Parathyroid adenoma (tissue), 2 donors: Measurements from ENCODE around the gene PRDX6.

ENCODE experiments used
- H2AFZ ChIP-seq: fragments of 300-600 bp; sonication (generic); one replicate; pipeline ENCODE4 v1.7.0; 2017; ENCODE audit warnings: antibody characterized with exemption, mild to moderate bottlenecking
- H3K27ac ChIP-seq: fragments of 300-600 bp; sonication (generic); one replicate; pipeline ENCODE4 v1.7.0; 2017
- H3K27me3 ChIP-seq: fragments of 300-600 bp; sonication (generic); one replicate; pipeline ENCODE4 v1.7.0; 2017; ENCODE audit warnings: low read length; ENCODE audit not compliant: control insufficient read depth, insufficient read depth
- H3K36me3 ChIP-seq: fragments of 300-600 bp; sonication (generic); one replicate; pipeline ENCODE4 v1.7.0; 2017; ENCODE audit warnings: low read length; ENCODE audit not compliant: control insufficient read depth, insufficient read depth
- H3K4me1 ChIP-seq: fragments of 300-600 bp; sonication (generic); one replicate; pipeline ENCODE4 v1.7.0; 2017; ENCODE audit warnings: control low read depth
- H3K4me2 ChIP-seq: fragments of 300-600 bp; sonication (generic); one replicate; pipeline ENCODE4 v1.7.0; 2017; ENCODE audit warnings: low read length
- H3K4me3 ChIP-seq: fragments of 300-600 bp; sonication (generic); one replicate; pipeline ENCODE4 v1.7.0; 2017; ENCODE audit warnings: low read depth, low read length
- H3K79me2 ChIP-seq: fragments of 300-600 bp; sonication (generic); one replicate; pipeline ENCODE4 v1.7.0; 2017; ENCODE audit warnings: control low read depth
- H3K9ac ChIP-seq: fragments of 300-600 bp; sonication (generic); one replicate; pipeline ENCODE4 v1.7.0; 2017; ENCODE audit warnings: mild to moderate bottlenecking
- H3K9me3 ChIP-seq: fragments of 300-600 bp; sonication (generic); one replicate; pipeline ENCODE4 v1.7.0; 2017; ENCODE audit warnings: low read length; ENCODE audit not compliant: control insufficient read depth
- TF ChIP-seq, protein P1 (sequence below): fragments of 300-600 bp; sonication (generic); IDR thresholded peaks from one replicate; pipeline ENCODE4 v1.7.0; 2017; ENCODE audit warnings: antibody characterized with exemption, mild to moderate bottlenecking
- donor health status: primary hyperparathyroidism.

The PRDX6 gene

GRCh38 chr1:173479649-173480048, 2.5 kb downstream of the PRDX6 start:
- no peak overlapping the region for H3K4me3 ChIP-seq
- H3K79me2 ChIP-seq: peaks cover 7% of the 10 kb centered on the region
- TF ChIP-seq, protein P1, sequence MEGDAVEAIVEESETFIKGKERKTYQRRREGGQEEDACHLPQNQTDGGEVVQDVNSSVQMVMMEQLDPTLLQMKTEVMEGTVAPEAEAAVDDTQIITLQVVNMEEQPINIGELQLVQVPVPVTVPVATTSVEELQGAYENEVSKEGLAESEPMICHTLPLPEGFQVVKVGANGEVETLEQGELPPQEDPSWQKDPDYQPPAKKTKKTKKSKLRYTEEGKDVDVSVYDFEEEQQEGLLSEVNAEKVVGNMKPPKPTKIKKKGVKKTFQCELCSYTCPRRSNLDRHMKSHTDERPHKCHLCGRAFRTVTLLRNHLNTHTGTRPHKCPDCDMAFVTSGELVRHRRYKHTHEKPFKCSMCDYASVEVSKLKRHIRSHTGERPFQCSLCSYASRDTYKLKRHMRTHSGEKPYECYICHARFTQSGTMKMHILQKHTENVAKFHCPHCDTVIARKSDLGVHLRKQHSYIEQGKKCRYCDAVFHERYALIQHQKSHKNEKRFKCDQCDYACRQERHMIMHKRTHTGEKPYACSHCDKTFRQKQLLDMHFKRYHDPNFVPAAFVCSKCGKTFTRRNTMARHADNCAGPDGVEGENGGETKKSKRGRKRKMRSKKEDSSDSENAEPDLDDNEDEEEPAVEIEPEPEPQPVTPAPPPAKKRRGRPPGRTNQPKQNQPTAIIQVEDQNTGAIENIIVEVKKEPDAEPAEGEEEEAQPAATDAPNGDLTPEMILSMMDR: no peak
- no peaks in the 10 kb centered on the region for H3K36me3 ChIP-seq
- peak overlapping the region; percentile 13 for H3K4me2 ChIP-seq
- no peaks in the 10 kb centered on the region for H3K4me1 ChIP-seq
- H3K27me3 ChIP-seq: no peaks in the 10 kb centered on the region
- H2AFZ ChIP-seq: no peak overlapping the region
- no peak overlapping the region for H3K27ac ChIP-seq
- H3K9me3 ChIP-seq: no peaks in the 10 kb centered on the region
- H3K9ac ChIP-seq: no peak overlapping the region

GRCh38 chr1:173481195-173481772, 4.1 kb downstream of the PRDX6 start:
- no peaks in the 10 kb centered on the region for H3K9me3 ChIP-seq
- no peak overlapping the region for H2AFZ ChIP-seq
- no peaks in the 10 kb centered on the region for H3K4me1 ChIP-seq
- no peak overlapping the region for H3K27ac ChIP-seq
- no peak overlapping the region for H3K4me3 ChIP-seq
- no peak overlapping the region for H3K4me2 ChIP-seq
- no peaks in the 10 kb centered on the region for H3K27me3 ChIP-seq
- no peaks in the 10 kb centered on the region for H3K36me3 ChIP-seq
- H3K79me2 ChIP-seq: peaks cover 7% of the 10 kb centered on the region
- TF ChIP-seq, protein P1: no peak
- H3K9ac ChIP-seq: no peak overlapping the region

GRCh38 chr1:173482683-173483082, 5.5 kb downstream of the PRDX6 start:
- TF ChIP-seq, protein P1: no peak
- no peak overlapping the region for H3K27ac ChIP-seq
- no peaks in the 10 kb centered on the region for H3K36me3 ChIP-seq
- no peaks in the 10 kb centered on the region for H3K4me1 ChIP-seq
- no peaks in the 10 kb centered on the region for H3K9me3 ChIP-seq
- peaks cover 7% of the 10 kb centered on the region for H3K79me2 ChIP-seq
- no peak overlapping the region for H3K4me2 ChIP-seq
- H2AFZ ChIP-seq: no peak overlapping the region
- no peaks in the 10 kb centered on the region for H3K27me3 ChIP-seq
- no peak overlapping the region for H3K9ac ChIP-seq
- no peak overlapping the region for H3K4me3 ChIP-seq

GRCh38 chr1:173484276-173484675, 7.1 kb downstream of the PRDX6 start:
- no peaks in the 10 kb centered on the region for H3K4me1 ChIP-seq
- H3K9me3 ChIP-seq: no peaks in the 10 kb centered on the region
- H3K9ac ChIP-seq: no peak overlapping the region
- no peak overlapping the region for H3K4me2 ChIP-seq
- H3K27ac ChIP-seq: no peak overlapping the region
- no peak overlapping the region for H2AFZ ChIP-seq
- H3K27me3 ChIP-seq: no peaks in the 10 kb centered on the region
- H3K36me3 ChIP-seq: no peaks in the 10 kb centered on the region
- peaks cover 7% of the 10 kb centered on the region for H3K79me2 ChIP-seq
- TF ChIP-seq, protein P1: no peak
- H3K4me3 ChIP-seq: no peak overlapping the region

DNA sequence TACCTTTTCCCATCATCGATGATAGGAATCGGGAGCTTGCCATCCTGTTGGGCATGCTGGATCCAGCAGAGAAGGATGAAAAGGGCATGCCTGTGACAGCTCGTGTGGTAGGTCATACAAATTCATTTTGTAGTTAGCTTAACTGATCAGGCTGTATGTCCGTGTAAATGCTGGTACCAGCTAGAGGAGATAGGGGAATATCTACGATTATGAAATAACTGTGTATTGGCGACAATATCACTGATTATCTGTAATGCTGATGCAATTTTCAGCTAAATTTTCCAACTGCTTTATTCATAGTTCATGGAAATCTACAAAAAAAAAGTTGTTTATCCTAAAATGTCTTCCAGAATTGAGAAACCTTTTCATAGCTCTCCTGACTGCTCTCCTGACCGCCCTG, 8.3 kb downstream of the PRDX6 start:
- TF ChIP-seq, protein P1: no peak
- Histone ChIP-seq H3K9ac (no peak overlapping the region), H3K79me2 (peaks cover 7% of the 10 kb centered on the region), H3K4me3 (no peak overlapping the region), H3K27ac (no peak overlapping the region), H3K36me3 (no peaks in the 10 kb centered on the region), H3K9me3 (no peaks in the 10 kb centered on the region), H3K4me1 (no peaks in the 10 kb centered on the region), H3K4me2 (no peak overlapping the region), H3K27me3 (no peaks in the 10 kb centered on the region), H2AFZ (no peak overlapping the region)
